NCI-H1092 (cell line): ENCODE results near the gene ROR1.
"Not testable (repeated sequence)": the region's sequence is repeated elsewhere in the genome, so short reads cannot be mapped to it uniquely, and the experiment has no call there.

Experiments
- DNase-seq: peaks from one replicate; lab custom pipeline; 2025; lab: John Stamatoyannopoulos, UW

Gene ROR1

DNA sequence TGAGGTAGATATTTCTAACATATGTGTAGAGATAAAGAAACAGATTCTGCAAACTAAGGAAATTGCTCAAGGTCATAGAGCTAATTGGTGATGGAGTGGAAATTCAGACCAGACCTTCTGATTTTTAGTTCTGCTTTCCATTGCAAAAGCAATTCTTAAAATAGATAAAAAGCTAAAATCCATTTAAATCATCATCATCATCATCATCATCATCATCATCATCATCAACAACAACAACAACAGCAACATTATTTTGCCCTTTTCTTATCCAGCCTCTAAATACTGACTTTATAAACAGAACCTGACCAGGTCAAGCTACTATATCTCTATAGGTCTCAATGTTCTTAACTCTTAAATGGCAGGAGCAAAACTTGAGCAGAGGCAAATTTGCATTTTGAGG is 14.0 kb upstream of the ROR1 start:
- no peak for DNase-seq

DNA sequence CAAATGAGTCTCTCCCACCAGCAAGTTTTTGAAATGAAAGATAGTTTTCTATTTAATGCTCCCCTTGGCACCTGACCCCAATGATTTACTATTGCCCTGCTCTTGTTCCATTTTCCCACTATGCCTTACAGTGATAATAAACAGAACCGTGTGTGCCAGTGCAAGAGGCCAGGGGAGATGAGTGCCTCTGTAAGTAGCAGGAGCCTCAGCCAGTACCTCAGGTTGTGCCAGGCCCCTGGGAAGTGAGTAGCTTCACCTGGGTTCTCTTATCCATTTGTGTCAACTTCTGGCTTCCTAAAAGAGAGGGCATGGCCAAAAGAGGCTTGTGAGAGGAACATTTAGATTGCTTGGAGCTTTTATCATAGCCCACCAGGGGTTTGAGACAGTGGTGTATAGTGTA is 3.4 kb upstream of the ROR1 start:
- DNase-seq, result no peak

DNA sequence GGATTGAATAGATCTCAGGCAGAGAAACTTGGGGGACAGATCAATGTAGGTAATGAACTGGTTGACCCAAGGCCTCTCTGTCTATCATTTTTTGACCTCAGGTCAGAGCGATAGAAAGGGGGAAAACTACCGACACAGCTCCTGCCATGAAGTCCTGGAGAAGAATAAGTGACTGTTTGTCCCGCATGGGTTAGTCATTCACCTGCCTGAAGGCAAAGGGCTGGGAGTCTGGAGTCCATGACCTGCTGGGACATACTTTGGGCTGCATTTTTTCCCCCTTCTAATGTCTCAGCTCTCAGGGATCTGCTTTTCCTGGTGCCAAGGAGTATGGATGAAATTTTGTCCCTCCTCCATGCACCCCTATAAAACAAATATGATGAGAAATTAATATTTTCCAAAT is 1.6 kb upstream of the ROR1 start:
- DNase-seq, result no peak

DNA sequence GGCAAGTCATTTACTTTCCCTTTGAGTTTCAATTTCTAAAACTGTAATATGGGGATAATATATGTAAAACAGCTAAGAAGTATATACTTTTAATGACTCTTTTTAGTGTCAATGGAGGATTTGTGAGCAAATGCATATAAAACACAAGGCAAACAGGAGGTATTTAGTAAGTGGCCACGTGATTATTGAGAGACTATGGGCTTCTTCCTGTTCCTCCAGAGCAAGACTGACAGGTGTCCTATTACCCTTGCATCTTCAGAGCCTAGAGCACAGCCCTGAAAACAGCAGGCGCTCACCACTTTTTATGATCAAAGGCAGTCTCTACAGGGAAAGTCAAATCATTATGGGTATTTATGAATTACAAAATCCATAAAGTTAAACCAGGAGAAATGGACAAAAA is 941 bp upstream of the ROR1 start:
- DNase-seq, result no peak

DNA sequence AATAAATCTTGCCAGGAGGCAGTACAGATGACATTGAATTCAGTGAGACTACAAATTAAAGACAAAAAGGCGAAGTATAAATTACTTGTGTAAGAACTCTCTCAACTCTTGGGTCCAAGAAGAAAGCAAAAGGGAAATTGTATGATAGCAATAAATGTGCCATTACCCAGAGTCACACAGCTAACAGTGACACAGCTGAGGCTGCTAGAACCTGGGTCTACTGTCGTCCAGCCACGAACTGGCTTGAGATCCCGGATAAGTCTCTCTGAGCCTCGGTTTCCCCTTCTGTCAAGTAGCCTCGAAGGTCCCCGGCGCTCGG is 362 bp upstream of the ROR1 start:
- no peak for DNase-seq

DNA sequence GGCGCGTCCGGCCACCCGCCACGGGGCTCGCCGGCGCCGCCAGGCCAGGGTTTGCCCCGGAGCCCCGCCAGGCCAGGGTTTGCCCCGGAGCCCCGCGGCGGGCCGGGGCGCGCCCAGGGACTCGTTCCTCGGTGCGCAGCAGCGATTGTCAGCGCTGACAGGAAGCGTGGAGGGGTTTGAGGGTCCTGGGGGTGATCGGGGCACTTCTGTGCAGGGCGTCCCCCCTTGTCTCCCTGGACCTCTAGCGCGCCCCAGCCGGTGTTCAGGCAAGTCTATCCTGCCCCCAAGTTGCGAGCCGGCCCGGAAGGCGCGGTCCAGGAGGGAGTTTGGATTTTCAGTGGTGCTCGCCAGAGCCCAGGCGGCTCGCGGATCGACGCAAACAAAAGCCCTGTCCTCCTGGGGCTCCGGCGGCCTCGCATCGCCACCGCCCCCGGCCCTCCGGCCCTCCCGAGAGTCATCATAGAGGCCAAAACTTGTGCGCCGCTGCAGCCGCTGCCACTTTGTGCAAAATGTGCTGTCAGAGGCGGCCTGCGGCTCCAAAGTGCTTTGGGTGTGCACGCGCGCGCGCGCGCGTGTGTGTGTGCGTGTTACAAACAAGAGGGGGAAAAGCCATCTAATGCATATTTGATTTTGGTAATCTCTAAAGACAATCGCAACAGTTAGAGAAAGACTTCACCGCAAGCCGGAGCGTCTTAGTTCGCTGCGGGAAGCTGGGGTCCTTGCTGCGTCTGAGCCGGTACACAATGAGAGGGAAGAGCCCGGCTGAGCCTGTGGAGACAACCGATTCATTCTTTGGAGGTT is 1.0 kb downstream of the ROR1 start:
- no peak for DNase-seq

DNA sequence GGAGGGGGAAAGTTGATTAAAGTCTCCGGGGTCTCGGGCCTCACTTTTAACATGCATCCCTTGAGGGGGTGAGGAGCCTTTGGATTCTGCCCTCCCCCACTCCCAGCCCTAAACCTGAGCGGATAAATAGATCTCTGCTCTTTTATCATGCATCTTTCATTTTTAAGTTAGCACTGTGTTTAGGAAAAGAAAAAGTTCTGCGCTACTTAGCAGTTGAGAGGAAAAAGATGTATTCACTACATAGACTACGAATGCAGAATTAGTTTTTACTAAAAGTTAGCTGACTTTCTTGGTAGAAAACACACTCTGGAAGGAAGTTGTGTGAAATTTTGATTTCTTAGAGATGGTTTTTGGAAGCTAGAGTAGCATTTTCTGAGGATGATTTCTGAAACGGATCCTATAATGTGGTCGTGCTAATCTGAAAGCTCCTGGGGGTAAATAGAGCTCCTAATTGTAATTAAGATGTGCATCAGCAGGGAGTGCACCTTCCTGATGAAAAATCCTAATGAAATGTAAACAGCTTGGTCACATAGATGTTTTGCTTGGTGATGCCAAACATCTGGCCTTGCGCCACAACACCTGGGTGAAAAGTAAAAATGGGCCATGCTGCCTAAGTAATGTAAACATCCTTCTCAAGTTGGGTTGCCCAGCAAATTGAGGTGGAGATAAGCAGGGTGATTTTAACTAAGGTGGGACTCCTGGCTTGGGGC is 1.8 kb downstream of the ROR1 start:
- no peak for DNase-seq

DNA sequence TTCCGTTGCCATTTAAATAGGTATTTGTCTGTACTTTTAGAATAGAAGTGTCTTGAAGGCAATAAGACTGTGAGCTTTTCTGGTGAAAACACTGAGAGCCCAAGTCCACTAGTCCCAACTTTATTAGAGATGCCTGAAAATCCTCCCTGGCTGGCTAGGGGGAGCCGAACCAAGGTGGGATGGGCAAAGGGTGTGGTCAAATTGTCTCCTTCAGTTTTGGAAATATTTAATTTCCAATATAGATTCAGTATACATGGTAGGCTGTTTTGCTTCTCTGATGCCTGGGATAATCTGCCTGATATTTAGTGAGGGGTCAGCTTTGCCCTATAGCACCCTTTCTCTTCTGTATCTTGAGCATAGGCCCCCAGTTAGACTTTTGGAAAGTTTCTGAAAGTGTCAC is 3.5 kb downstream of the ROR1 start:
- no peak for DNase-seq

DNA sequence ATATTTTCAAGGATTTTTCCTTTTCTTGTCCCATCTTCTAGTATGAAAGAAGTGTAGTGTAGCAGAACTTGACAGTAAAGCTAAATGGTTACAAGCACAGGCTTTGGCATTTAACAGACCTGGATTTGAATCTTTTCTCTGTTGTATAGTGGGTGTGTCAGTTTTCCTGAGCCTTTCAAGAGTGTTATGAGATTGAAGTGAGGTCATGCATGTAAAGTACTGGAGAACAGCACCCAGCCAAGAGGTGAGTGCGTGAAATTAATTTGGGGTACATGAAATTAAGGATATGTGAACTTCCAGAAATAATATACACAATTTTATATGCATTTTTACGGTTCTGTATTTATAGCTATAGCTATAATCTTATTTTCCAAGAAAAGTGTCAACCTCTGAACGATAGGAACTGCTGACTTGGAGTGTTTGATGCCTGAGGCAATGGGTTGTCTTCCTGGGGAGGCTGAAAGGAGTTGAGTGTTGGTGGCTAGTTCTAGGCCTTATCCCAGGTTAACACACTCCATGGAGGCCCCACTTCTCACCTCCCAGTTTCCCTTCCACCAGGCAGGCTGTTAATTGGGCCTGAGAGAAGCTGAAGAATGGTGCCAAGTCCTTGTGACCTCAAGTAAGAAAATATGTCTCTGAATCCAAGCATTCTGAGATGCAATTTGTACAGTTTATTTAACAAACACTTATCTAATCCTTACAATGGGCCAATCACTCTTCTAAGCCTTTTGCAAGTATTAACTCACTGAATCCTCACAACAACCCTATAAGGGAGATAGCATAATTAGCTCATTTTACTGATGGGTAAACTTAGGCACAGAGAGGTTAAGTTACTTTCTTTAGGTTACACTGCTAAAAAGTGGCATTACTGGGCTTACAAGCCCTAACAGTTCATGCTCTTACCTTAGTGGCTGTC is 4.4 kb downstream of the ROR1 start:
- no peak for DNase-seq

DNA sequence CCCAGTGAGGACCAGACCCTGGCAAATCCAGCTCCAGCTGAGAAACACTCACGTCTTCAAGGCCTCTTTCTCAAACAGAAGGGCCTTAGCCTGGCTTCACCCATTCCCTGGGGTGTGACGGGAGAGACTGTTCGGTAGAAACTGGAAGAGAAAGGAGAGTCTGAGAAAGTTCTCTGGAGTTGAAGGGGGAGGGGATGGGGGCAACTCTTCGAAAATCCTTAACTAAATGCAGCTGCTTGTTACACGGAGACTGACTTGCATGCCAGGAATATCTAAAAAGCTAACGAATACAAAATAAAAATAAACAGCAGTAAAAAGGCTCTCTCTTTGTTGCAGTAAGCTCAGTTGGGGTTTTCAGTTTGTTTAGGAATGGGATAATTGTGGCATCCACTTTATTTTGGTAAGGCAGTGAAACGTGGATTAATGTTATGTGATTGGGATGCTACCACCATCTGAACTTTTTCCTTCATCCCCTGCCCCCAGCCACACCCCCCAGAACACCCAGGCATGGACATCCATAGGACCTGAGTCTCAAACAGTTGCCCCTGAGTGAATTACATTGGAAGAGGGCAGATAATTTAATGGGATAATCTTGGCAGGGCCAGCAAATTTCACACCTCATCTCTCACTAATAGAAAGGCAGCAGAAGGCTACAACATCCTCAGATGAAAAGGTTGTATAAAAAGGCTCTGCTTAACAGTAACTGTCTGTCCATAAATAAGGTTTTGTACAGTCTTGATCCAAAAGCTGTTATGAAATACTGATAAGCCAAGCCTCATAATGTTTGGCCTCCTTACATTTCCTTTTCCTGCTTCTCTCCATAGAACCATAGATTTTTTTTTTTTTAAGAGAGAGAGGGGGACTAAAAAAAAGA is 5.8 kb downstream of the ROR1 start:
- DNase-seq, result no peak

DNA sequence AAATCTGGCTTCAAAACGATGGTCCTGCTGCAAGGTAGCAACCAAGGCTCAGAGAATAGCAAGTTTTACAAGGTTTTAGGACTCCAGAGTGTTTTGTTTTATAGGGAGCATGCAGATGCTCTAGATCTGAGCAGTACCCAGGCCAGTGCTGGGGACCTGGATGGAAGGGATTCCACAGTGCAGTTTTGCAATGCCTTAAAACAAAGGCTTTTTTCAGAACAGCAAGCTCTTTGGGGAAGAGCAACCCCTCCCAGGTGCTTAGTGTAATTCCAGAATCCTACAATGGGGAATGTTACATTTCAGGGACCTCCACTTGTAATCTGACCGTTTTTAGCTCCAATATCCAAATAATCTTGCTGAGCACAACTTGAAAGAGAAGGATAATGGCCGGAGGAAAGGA is 6.7 kb downstream of the ROR1 start:
- no peak for DNase-seq

DNA sequence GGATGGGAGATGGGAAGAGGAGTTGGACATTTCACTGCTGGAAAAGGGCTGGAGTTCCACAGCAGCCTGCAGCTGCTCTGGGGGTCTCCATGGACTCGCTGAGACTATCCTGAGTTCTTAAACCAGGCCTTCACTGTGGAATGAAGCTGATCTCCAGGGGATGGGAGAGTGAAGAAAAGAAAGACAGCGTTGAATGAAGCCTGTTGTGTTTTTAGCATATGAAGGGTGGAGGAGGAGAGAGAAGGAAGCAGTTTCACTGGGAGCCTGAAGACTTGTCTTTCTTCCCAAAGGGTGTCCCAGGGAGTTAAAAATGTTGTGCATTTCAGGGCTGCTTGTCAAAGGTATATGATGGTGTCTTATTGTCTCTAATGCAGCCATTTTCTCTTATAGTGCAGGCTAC is 9.2 kb downstream of the ROR1 start:
- DNase-seq, result no peak

DNA sequence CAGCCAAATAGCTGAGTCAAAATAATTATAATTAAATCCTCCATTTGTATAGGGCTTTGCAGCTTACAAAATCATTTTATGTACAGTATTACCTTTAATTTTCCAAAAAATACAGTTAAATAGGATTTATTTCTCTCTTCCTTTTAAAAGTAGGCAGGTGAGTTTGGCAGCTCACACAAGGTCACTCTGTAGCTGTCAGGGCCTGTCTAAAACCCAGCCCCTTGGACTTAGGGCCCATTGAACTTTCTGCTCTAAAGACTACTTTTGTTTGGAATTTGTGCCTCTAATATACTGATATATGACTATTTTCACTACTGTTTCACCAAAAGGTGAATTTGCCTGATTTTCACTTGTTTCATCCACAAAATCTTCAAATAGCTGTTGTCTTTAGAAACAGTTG is 10.3 kb downstream of the ROR1 start:
- no peak for DNase-seq

DNA sequence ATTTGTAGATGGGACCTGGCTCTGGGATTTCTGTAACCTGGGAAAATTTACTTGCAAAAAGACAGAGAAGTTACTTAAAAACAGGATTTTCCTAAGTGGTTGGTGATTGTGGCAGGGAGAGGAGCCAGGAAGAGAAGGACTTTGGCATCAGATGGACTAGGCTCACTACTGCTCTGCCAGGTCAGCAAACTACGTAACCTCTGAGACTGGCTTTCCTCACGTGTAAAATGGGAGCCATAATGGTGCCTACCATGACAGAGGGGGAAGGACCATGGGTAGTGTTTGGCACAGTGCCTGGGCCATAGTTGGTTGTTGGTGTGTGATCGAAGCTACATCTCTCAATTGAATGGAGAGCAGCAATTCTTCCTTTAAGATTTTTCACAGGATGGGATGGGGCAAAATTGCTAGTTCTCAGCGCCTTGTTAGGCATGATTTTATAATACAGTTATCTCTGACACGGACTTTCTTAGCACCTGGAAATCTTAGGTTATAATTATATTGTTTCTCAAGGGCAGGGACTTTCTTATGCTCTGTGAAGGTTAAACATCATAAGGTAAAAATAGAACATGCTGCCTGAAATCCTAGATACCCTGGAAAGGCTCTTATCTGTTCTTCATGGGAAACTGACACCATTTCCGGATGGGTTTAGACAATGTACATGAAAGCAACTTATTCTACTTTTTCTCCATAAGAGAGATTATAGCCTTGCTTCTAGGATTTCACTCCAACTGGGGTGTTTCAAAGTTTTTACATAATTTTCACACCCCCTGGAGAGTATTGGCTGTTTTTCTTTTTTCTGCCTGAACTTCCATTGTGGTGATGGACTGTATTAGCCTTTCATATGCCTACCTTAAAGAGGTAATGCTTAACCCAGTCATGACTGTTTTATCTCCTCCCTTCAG is 10.9 kb downstream of the ROR1 start:
- no peak for DNase-seq

DNA sequence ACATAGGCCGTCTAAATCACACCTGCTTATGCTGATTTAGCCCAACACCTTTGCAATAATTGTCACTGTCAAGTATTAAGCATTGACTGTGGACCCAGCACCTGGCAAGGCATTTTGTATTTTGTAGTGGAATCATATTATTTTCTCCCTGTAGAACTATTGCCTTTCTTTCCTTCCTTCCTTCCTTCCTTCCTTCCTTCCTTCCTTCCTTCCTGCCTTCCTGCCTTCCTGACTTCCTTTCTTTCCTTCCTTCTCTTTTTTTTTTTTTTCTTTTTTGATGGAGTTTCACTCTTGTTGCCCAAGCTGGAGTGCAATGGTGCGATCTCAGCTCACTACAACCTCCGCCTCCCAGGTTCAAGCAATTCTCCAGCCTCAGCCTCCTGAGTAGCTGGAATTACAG is 13.5 kb downstream of the ROR1 start:
- DNase-seq, result not testable (repeated sequence)

DNA sequence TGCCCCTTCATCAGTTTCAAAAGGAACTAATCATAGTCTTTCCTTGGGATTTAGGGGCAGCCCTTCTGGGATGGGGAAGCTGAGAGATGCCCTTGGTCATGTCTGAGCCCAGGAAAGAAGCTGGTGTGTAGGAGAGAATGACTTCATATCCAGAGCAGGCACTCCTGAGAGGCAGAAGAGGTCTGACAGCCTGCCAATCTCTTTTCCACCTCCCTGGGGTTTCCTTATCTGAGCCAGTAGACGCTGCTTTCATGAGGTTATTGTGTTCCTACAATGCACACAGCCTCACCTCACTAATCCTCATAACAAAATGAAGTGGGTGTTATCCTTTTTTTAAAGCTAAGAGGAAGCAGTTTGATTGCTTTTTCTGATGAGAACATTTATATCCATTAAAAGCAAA is 14.1 kb downstream of the ROR1 start:
- no peak for DNase-seq

DNA sequence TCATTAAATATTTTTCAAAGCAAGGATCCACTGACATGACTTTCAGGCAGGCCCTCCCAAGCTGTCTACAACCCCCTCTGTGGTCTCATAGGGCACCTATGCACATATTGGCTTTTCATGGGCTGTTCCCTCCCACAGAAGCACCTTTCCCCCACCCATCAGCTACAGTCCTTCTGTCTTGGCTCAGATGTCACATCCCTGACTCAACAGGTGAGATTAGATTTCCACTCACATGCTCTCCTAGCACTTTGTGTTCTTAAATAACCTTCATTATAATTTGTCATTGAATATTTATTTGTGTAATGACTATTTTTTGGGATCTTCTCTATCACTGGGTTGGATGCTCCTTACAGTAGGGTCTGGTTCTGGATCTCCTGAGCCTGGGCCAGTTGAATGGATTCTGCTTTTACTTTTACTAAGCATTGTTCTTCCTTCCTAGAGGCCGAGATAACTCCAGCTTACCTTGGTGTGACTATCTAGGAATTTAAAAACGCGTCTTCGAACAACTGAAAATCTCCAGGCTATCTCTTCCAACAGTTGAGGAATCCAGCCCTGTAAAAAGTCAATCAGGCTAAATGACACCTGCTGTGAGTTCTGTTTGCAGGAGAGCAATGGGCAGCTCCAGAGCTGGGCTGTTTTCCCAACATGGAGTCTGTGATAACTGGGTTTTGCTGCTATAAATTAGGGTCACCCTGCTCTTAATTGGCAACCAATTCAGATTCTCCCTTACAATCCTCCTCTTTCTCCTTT is 16.2 kb downstream of the ROR1 start:
- DNase-seq, result no peak

DNA sequence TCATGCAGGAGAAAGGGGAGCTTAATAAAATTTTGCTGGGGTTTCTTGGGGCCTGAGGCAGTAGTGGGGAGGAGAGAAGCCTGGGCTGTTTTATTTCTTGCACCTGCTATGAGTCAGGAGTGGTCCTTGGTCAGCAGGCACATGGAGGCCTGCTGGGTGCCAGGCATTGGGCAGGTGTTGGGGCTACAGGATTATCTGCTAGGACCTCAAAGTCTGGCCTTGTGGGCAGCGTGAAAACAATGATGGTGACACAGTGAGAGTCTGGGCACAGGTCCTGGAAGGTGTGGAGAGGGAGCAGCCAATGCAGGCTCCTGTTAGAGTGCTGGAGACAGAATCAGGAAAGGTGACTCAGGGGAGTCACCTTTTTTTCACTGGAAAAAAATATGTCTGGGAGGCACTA is 17.2 kb downstream of the ROR1 start:
- no peak for DNase-seq

DNA sequence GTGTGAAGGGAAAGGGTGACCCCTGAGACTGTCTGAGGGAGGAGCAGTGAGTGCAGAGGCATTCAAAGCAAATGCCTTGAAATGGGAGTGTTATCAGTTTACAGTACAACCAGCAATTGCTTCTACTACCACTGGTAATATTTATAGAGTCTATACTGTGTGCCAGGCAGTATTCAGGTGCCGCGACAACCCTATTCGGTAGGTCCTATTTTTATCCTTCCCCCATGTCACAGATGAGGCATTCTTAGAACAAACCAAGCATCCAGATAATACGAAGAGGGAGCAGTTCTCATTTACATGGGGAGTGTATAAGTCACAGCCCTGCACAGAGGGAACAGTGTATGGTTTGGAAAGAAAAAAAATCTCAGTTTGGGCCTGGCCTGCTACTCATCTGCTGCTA is 18.3 kb downstream of the ROR1 start:
- DNase-seq, result no peak

DNA sequence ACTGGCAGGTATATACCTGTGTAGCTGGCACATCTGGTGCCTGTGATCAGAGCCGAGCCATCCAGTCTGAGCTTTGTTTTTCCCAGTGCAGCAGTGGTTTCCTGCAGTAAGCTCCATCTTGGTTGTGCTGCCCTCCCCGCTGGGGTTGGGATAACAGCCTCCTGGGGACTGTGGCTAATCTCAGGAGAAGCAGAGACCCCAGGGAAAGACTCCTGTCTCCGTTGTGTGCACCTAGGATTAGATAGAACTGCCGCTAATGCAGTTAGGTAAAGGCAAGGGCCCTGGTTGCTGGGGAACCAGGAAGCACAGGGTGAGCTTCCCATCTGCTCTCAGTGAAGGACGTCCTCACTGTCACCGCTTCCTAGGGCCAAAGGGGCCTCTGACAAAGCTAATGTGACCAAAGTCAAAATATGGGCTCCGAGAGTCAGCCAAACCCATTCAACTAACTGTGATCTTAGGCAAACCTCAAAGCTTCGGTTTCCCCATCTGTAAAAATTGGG is 20.0 kb downstream of the ROR1 start:
- DNase-seq, result no peak
